HFFc6 (cell line): ENCODE measurements around the gene VWA3A. TPM values are rescaled to one million over a fixed set of nuclear protein-coding genes. Genes with fewer than 3 reads are reported as not detected.

ENCODE experiments used
- DNase-seq: peaks from one replicate; pipeline ENCODE4 v3.0.0-alpha.2; 2018
- H3K27ac Mint-ChIP-seq: 2 replicates; pipeline ENCODE4 v1.8.0; 2020; ENCODE audit warnings: mild to moderate bottlenecking, mixed read lengths
- H3K27me3 Mint-ChIP-seq: 2 replicates; pipeline ENCODE4 v1.8.0; 2021; ENCODE audit warnings: mild to moderate bottlenecking, moderate library complexity, mixed read lengths; ENCODE audit not compliant: insufficient read depth
- H3K36me3 Mint-ChIP-seq: 2 replicates; pipeline ENCODE4 v1.8.0; 2021; ENCODE audit warnings: low read depth, mixed read lengths
- H3K4me1 Mint-ChIP-seq: 2 replicates; pipeline ENCODE4 v1.8.0; 2020; ENCODE audit warnings: low read depth, mixed read lengths
- H3K4me3 Mint-ChIP-seq: 2 replicates; pipeline ENCODE4 v1.8.0; 2020; ENCODE audit warnings: mild to moderate bottlenecking, moderate library complexity, mixed read lengths
- H3K9me3 Mint-ChIP-seq: 2 replicates; pipeline ENCODE4 v1.8.0; 2020; ENCODE audit warnings: mild to moderate bottlenecking, mixed read lengths
- CTCF ChIP-seq: fragments of 200-600 bp; sonication (generic); IDR thresholded peaks from 2 replicates; pipeline ENCODE4 v1.5.0; 2021; ENCODE audit warnings: antibody characterized with exemption, mild to moderate bottlenecking
- total RNA-seq, 6 experiments: library from RNA; stranded (reverse); fragmentation: NEBNext Ultra II Directional; extraction: Animal tissue kit (Norgen Biotek cat#: 25700); gene quantifications; 2 replicates in 1 of 6; 3 replicates in 5 of 6; pipeline ENCODE4 v1.2.3, GENCODE V29; 2021

VWA3A gene
- total RNA-seq, 6 experiments from 2014 or later, result 0.09 to 0.41 TPM; not detected in 4

GRCh38 chr16:22071331-22071910 is 20.9 kb upstream of the VWA3A start:
- no peak for DNase-seq
- no peak for TF ChIP-seq CTCF
- Mint-ChIP-seq H3K4me3 (no peak overlapping the region), H3K9me3 (peaks cover 10% of the 10 kb centered on the region), H3K36me3 (peaks cover 34% of the 10 kb centered on the region), H3K4me1 (peaks cover 39% of the 10 kb centered on the region), H3K27ac (no peak overlapping the region), H3K27me3 (no peaks in the 10 kb centered on the region; the same call in 1 of the 2 replicates)

GRCh38 chr16:22073350-22073749 is 19.0 kb upstream of the VWA3A start:
- H3K4me1 Mint-ChIP-seq, result peaks cover 51% of the 10 kb centered on the region
- H3K27ac Mint-ChIP-seq, result peak overlapping the region; percentile 74
- no peaks in the 10 kb centered on the region; the same call in 1 of the 2 replicates for H3K27me3 Mint-ChIP-seq
- peaks cover 21% of the 10 kb centered on the region for H3K36me3 Mint-ChIP-seq
- H3K9me3 Mint-ChIP-seq, result no peaks in the 10 kb centered on the region
- TF ChIP-seq CTCF, result no peak
- H3K4me3 Mint-ChIP-seq, result peak overlapping the region; percentile 39
- no peak for DNase-seq

- Mint-ChIP-seq H3K27ac (peak overlapping the region; percentile 78), H3K9me3 (no peaks in the 10 kb centered on the region), H3K36me3 (peaks cover 21% of the 10 kb centered on the region), H3K27me3 (no peaks in the 10 kb centered on the region; the same call in 1 of the 2 replicates), H3K4me3 (peak overlapping the region; percentile 67), H3K4me1 (peaks cover 51% of the 10 kb centered on the region)
- peak; percentile 39 for DNase-seq
- no peak for TF ChIP-seq CTCF
Measured at GRCh38 chr16:22075043-22075757, 17.1 kb upstream of the VWA3A start.

GRCh38 chr16:22075776-22076175 is 16.6 kb upstream of the VWA3A start:
- Mint-ChIP-seq H3K4me3 (peak overlapping the region; percentile 67; the same call in 1 of the 2 replicates), H3K4me1 (peaks cover 57% of the 10 kb centered on the region), H3K27me3 (no peaks in the 10 kb centered on the region; the same call in 1 of the 2 replicates), H3K9me3 (no peaks in the 10 kb centered on the region), H3K36me3 (peaks cover 21% of the 10 kb centered on the region), H3K27ac (peak overlapping the region; percentile 78)
- DNase-seq, result peak; percentile 13
- no peak for TF ChIP-seq CTCF

- DNase-seq, result peak; percentile 49
- peaks cover 23% of the 10 kb centered on the region for H3K36me3 Mint-ChIP-seq
- no peaks in the 10 kb centered on the region for H3K9me3 Mint-ChIP-seq
- TF ChIP-seq CTCF, result peak; percentile 94
- H3K4me1 Mint-ChIP-seq, result peaks cover 69% of the 10 kb centered on the region
- H3K27ac Mint-ChIP-seq, result no peak overlapping the region
- no peak overlapping the region for H3K4me3 Mint-ChIP-seq
- no peaks in the 10 kb centered on the region; the same call in 1 of the 2 replicates for H3K27me3 Mint-ChIP-seq
Measured at GRCh38 chr16:22077700-22078313, 14.5 kb upstream of the VWA3A start.
